Measurements from ENCODE around the gene CYP19A1.

CYP19A1 gene

GRCh38 chr15:51310064-51310463, 28.3 kb downstream of the CYP19A1 start (continued):
- no peak for TF ChIP-seq ZNF521 (tag by site-specific recombination; IDR thresholded peaks at IDR 0.05)
- TF ChIP-seq ZNF354C (tag by site-specific recombination; IDR thresholded peaks at IDR 0.05; ENCODE audit: borderline replicate concordance, low read depth): no peak
- no peak for TF ChIP-seq CTCF (tag by site-specific recombination; IDR thresholded peaks at IDR 0.05)
- no peak for TF ChIP-seq INSM2 (tag by site-specific recombination; IDR thresholded peaks at IDR 0.05)
- no peak for TF ChIP-seq ZNF530 (tag by site-specific recombination; IDR thresholded peaks at IDR 0.05; ENCODE audit: low read depth)
- TF ChIP-seq GLI4 (tag by site-specific recombination; IDR thresholded peaks at IDR 0.05): no peak
- no peak for TF ChIP-seq ZNF654 (tag by site-specific recombination; IDR thresholded peaks at IDR 0.05; ENCODE audit: low read depth)

GRCh38 chr15:51307811-51308210, 30.6 kb downstream of the CYP19A1 start:
- Histone ChIP-seq H3K27ac (ENCODE audit: extremely low read depth, low read depth, low read length) (no peak overlapping the region), H3K36me3 (ENCODE audit: control insufficient read depth in 2 of 2, insufficient read depth in 1 of 2, low read length in 2 of 2) (no peaks in the 10 kb centered on the region), H3K4me1 (ENCODE audit: control insufficient read depth, insufficient read depth, low read length) (peaks cover 12% of the 10 kb centered on the region), H3K4me3 (ENCODE audit: low read depth, low read length) (no peak overlapping the region), H3K9me3 (ENCODE audit: control insufficient read depth, insufficient read depth, low read depth, low read length) (no peaks in the 10 kb centered on the region)
- POLR2A ChIA-PET: no interaction called here
- TF ChIP-seq ZNF324 (tag by site-specific recombination; IDR thresholded peaks at IDR 0.05) (no peak), ZNF624 (tag by site-specific recombination; IDR thresholded peaks at IDR 0.05) (no peak), ZSCAN30 (tag by site-specific recombination; IDR thresholded peaks at IDR 0.05) (no peak), ZNF610 (tag by site-specific recombination; IDR thresholded peaks at IDR 0.05; ENCODE audit: borderline replicate concordance) (no peak), ELK4 (IDR thresholded peaks at IDR 0.05; ENCODE audit: borderline replicate concordance, low read depth, low read length) (no peak), ZBTB10 (tag by site-specific recombination; IDR thresholded peaks at IDR 0.05) (no peak), KLF16 (tag by site-specific recombination; IDR thresholded peaks at IDR 0.05) (no peak), ZNF274 (IDR thresholded peaks at IDR 0.05; ENCODE audit: low read length) (no peak), ZNF274 (tag by site-specific recombination; IDR thresholded peaks at IDR 0.05; ENCODE audit: borderline replicate concordance) (no peak)
- CTCF ChIA-PET: interaction anchor here (0.5 to 0.8 kb wide), 2 partner anchors 9 to 283 kb away, joined by 3 read pairs; no protein-coding TSS in a partner anchor

GRCh38 chr15:51307325-51307724, 31.1 kb downstream of the CYP19A1 start:
- H3K4me1 ChIP-seq (ENCODE audit: control insufficient read depth, insufficient read depth, low read length): peaks cover 8% of the 10 kb centered on the region

More at GRCh38 chr15:51307325-51307724, 31.1 kb downstream of the CYP19A1 start:
- H3K27ac ChIP-seq (ENCODE audit: extremely low read depth, low read depth, low read length): no peak overlapping the region
- ChIA-PET CTCF (interaction anchor here (0.5 to 0.8 kb wide), 2 partner anchors 8 to 283 kb away, joined by 3 read pairs; no protein-coding TSS in a partner anchor), POLR2A (no interaction called here)
- H3K36me3 ChIP-seq (ENCODE audit: control insufficient read depth in 2 of 2, insufficient read depth in 1 of 2, low read length in 2 of 2): no peaks in the 10 kb centered on the region
- H3K4me3 ChIP-seq (ENCODE audit: low read depth, low read length): no peak overlapping the region
- H3K9me3 ChIP-seq (ENCODE audit: control insufficient read depth, insufficient read depth, low read depth, low read length): no peaks in the 10 kb centered on the region
- TF ChIP-seq OSR2 (tag by site-specific recombination; IDR thresholded peaks at IDR 0.05) (no peak), ZNF174 (tag by site-specific recombination; IDR thresholded peaks at IDR 0.05) (no peak), ZNF274 (IDR thresholded peaks at IDR 0.05; ENCODE audit: low read length) (no peak), ZNF274 (tag by site-specific recombination; IDR thresholded peaks at IDR 0.05; ENCODE audit: borderline replicate concordance) (no peak), HOXC10 (CRISPR knock-in tag; IDR thresholded peaks at IDR 0.05) (no peak), ZNF112 (tag by site-specific recombination; IDR thresholded peaks at IDR 0.05) (no peak), ZNF670 (tag by site-specific recombination; IDR thresholded peaks at IDR 0.05; ENCODE audit: low read depth) (no peak), ZNF837 (tag by site-specific recombination; IDR thresholded peaks at IDR 0.05) (no peak), ZNF664 (tag by site-specific recombination; IDR thresholded peaks at IDR 0.05) (no peak), ZFP69B (tag by site-specific recombination; IDR thresholded peaks at IDR 0.05) (no peak)
